Measurements from ENCODE around the gene CORT. TPM values are rescaled to one million over a fixed set of nuclear protein-coding genes. Genes with fewer than 3 reads are reported as not detected.

Gene CORT
- total and polyA plus RNA-seq, 9 donors, result 0.11 to 0.51 (median 0.42) TPM; not detected in 4

- Histone ChIP-seq H3K9me3 (no peaks in the 10 kb centered on the region), H3K36me3 (no peaks in the 10 kb centered on the region), H3K27ac (no peak overlapping the region), H3K4me1 (ENCODE audit: insufficient read depth) (no peaks in the 10 kb centered on the region), H3K27me3 (no peaks in the 10 kb centered on the region), H3K4me3 (no peak overlapping the region)
- TF ChIP-seq POLR2A (IDR thresholded peaks at IDR 0.05), result no peak
- no peak for TF ChIP-seq CTCF (IDR thresholded peaks at IDR 0.05)
- no peak for TF ChIP-seq EP300 (IDR thresholded peaks at IDR 0.05)
- WGBS, 3 donors, result 96 to 98% (median 97%) methylated on average over 7 of the region's 7 CpGs
- intact Hi-C loops (cut with DNase I), result no loop called here
- no peak for DNase-seq
Measured at GRCh38 chr1:10446790-10447422, 2.9 kb upstream of the CORT start.

GRCh38 chr1:10450156-10450814 lies 454 bp downstream of the CORT start:
- no peak overlapping the region for H3K4me3 ChIP-seq
- H3K27ac ChIP-seq, result no peak overlapping the region
- TF ChIP-seq POLR2A (IDR thresholded peaks at IDR 0.05), result no peak
- no peak for TF ChIP-seq EP300 (IDR thresholded peaks at IDR 0.05)
- TF ChIP-seq CTCF (IDR thresholded peaks at IDR 0.05), result no peak
- H3K4me1 ChIP-seq (ENCODE audit: insufficient read depth), result no peaks in the 10 kb centered on the region
- intact Hi-C loops (cut with DNase I), result no loop called here
- no peaks in the 10 kb centered on the region for H3K36me3 ChIP-seq
- no peak for DNase-seq
- H3K9me3 ChIP-seq, result no peaks in the 10 kb centered on the region
- H3K27me3 ChIP-seq, result no peaks in the 10 kb centered on the region
- WGBS, 3 donors, result 61 to 79% (median 71%) methylated on average over 21 of the region's 21 CpGs

- TF ChIP-seq POLR2A (IDR thresholded peaks at IDR 0.05), result no peak
- TF ChIP-seq CTCF (IDR thresholded peaks at IDR 0.05), result no peak
- no peak for TF ChIP-seq EP300 (IDR thresholded peaks at IDR 0.05)
- no peak overlapping the region for H3K4me3 ChIP-seq
- H3K36me3 ChIP-seq, result no peaks in the 10 kb centered on the region
- no peak for DNase-seq
- no peaks in the 10 kb centered on the region for H3K27me3 ChIP-seq
- 9 to 11% (median 10%) methylated on average over 6 of the region's 6 CpGs for WGBS, 3 donors
- intact Hi-C loops (cut with DNase I), result no loop called here
- H3K4me1 ChIP-seq (ENCODE audit: insufficient read depth), result no peaks in the 10 kb centered on the region
- no peaks in the 10 kb centered on the region for H3K9me3 ChIP-seq
- no peak overlapping the region for H3K27ac ChIP-seq
Measured at GRCh38 chr1:10450836-10451235, 1.0 kb downstream of the CORT start.

GRCh38 chr1:10451287-10451686 lies 1.5 kb downstream of the CORT start:
- Histone ChIP-seq H3K36me3 (no peaks in the 10 kb centered on the region), H3K4me3 (no peak overlapping the region), H3K9me3 (no peaks in the 10 kb centered on the region), H3K27me3 (no peaks in the 10 kb centered on the region), H3K4me1 (ENCODE audit: insufficient read depth) (no peaks in the 10 kb centered on the region), H3K27ac (no peak overlapping the region)
- no peak for TF ChIP-seq EP300 (IDR thresholded peaks at IDR 0.05)
- no peak for TF ChIP-seq POLR2A (IDR thresholded peaks at IDR 0.05)
- TF ChIP-seq CTCF (IDR thresholded peaks at IDR 0.05), result no peak
- intact Hi-C loops (cut with DNase I), result no loop called here
- 1 to 3% (median 2%) methylated on average over 10 of the region's 10 CpGs for WGBS, 3 donors
- no peak for DNase-seq
